H7 (cell line): ENCODE data around the gene KIFAP3. TPM values are rescaled to one million over a fixed set of nuclear protein-coding genes. Genes with fewer than 3 reads are reported as not detected.
"Not testable (repeated sequence)": the region's sequence is repeated elsewhere in the genome, so short reads cannot be mapped to it uniquely, and the experiment has no call there.

ENCODE experiments used
- DNase-seq: peaks from one replicate; pipeline ENCODE4 v3.0.0; 2012
- H3K27me3 ChIP-seq: 2 replicates; pipeline ENCODE4 v1.6.0; 2011; ENCODE audit warnings: mild to moderate bottlenecking, low read length; ENCODE audit not compliant: control insufficient read depth, insufficient read depth
- H3K36me3 ChIP-seq: replicated peaks from 2 replicates; pipeline ENCODE4 v1.5.1; 2011; ENCODE audit warnings: low read length; ENCODE audit not compliant: control insufficient read depth, insufficient read depth
- H3K4me3 ChIP-seq: 2 replicates; pipeline ENCODE4 v1.5.1; 2011; ENCODE audit warnings: low read depth, mild to moderate bottlenecking, control low read depth, low read length, moderate library complexity; ENCODE audit not compliant: insufficient read depth
- total RNA-seq: library from RNA; depleted of rRNA; stranded (reverse); fragments of >200 nt; shearing (Covaris generic); gene quantifications from 2 replicates; pipeline ENCODE4 v1.2.3, GENCODE V29; 2014

The KIFAP3 gene
- total RNA-seq, 1 experiment from 2014 or later = 8.1 TPM

- Histone ChIP-seq H3K4me3 (no peak overlapping the region), H3K36me3 (no peaks in the 10 kb centered on the region), H3K27me3 (no peaks in the 10 kb centered on the region)
- DNase-seq = no peak
These were observed 41.8 kb downstream of the KIFAP3 start for GRCh38 chr1:170032531-170033280.

DNA sequence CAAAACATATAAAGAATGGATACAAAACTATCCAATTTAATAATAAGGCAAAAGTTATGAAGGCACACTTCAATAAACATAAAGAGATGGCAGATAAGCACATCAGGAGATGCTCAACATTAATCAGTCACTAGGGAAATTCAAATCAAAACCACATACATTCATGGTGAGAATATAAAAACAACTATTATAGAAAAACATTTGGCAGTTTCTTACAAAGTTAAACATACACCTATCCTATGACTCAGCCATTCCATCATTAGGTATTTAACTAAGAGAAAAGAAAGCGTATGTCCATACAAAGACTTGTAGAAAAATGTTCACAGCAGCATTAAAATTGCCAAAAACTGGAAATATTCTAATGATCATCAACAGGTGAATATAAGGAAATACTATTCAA lies 44.3 kb downstream of the KIFAP3 start:
- DNase-seq = no peak
- Histone ChIP-seq H3K36me3 (no peaks in the 10 kb centered on the region), H3K27me3 (no peaks in the 10 kb centered on the region), H3K4me3 (no peak overlapping the region)

GRCh38 chr1:170027760-170028159 lies 46.7 kb downstream of the KIFAP3 start:
- H3K4me3 ChIP-seq = no peak overlapping the region
- H3K36me3 ChIP-seq = no peaks in the 10 kb centered on the region
- DNase-seq = no peak
- H3K27me3 ChIP-seq = no peaks in the 10 kb centered on the region

GRCh38 chr1:170020859-170021258 lies 53.6 kb downstream of the KIFAP3 start:
- no peaks in the 10 kb centered on the region for H3K27me3 ChIP-seq
- H3K4me3 ChIP-seq = no peak overlapping the region
- H3K36me3 ChIP-seq = no peaks in the 10 kb centered on the region
- no peak for DNase-seq

DNA sequence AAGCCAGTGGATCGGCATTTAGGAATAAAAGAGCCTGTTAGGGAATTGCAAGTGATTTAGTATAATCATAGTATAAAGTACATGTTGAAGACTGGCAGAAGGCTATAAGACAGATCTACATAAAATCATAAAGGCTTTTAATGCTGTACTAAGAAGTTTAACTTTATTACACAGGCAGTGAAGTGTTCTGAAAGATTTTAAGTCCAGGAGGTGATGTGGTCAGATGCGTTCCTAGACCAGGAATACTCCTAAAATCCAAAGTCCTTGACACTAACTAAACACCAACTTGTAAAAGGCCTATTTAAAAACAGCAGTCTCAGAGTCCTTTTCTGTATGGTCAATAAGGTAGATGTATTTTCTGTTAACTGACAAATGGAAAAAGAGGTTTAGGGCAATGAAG lies 57.0 kb downstream of the KIFAP3 start:
- Histone ChIP-seq H3K4me3 (no peak overlapping the region), H3K27me3 (no peaks in the 10 kb centered on the region), H3K36me3 (no peaks in the 10 kb centered on the region)
- no peak for DNase-seq

- no peaks in the 10 kb centered on the region for H3K36me3 ChIP-seq
- DNase-seq = no peak
- H3K27me3 ChIP-seq = no peaks in the 10 kb centered on the region
- no peak overlapping the region for H3K4me3 ChIP-seq
These were observed 61.6 kb downstream of the KIFAP3 start for GRCh38 chr1:170012920-170013319.

DNA sequence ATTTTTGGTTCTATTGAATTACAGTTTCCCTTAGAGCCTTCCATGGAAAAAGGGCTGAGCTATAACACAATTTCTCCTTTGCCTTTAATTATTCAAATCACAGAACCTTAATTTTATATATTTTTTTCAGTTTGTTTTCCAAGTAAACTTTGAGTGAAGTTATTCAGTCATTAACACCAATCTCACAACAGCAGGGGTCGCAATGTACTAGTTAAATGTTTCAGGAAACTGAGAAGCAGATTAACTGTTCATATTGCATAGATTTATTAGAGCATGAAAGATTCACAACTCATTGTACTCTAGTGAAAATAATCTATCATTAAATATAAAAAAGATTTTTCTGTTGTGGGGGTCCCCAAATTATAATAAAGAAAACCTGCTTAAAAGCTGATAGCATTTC lies 64.1 kb downstream of the KIFAP3 start:
- no peak overlapping the region for H3K4me3 ChIP-seq
- no peaks in the 10 kb centered on the region for H3K36me3 ChIP-seq
- DNase-seq = peak; percentile 1
- H3K27me3 ChIP-seq = no peaks in the 10 kb centered on the region

- H3K4me3 ChIP-seq = no peak overlapping the region
- H3K36me3 ChIP-seq = no peaks in the 10 kb centered on the region
- H3K27me3 ChIP-seq = no peaks in the 10 kb centered on the region
- no peak for DNase-seq
These were observed 64.9 kb downstream of the KIFAP3 start for GRCh38 chr1:170009551-170009950.

GRCh38 chr1:170008745-170009144 lies 65.8 kb downstream of the KIFAP3 start:
- H3K27me3 ChIP-seq, H3K36me3 ChIP-seq, H3K4me3 ChIP-seq, DNase-seq: not testable (repeated sequence)

DNA sequence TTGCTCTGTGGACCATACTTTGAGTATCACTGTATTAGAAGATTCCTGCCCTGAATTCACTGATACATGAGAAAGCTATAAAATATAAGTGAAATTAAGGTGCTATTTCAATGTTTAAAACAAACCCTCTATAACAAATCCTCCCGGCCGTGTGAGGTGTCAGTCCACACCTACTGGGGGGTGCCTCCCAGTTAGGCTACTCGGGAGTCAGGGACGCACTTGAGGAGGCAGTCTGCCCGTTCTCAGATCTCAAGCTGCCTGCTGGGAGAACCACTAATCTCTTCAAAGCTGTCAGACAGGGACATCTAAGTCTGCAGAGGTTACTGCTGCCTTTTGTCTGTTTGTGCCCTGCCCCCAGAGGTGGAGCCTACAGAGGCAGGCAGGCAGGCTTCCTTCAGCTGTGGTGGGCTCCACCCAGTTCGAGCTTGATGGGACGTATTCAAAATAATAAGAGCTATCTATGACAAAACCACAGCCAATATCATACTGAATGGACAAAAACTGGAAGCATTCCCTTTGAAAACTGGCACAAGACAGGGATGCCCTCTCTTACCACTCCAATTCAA lies 71.1 kb downstream of the KIFAP3 start:
- H3K27me3 ChIP-seq, DNase-seq, H3K36me3 ChIP-seq, H3K4me3 ChIP-seq: not testable (repeated sequence)

DNA sequence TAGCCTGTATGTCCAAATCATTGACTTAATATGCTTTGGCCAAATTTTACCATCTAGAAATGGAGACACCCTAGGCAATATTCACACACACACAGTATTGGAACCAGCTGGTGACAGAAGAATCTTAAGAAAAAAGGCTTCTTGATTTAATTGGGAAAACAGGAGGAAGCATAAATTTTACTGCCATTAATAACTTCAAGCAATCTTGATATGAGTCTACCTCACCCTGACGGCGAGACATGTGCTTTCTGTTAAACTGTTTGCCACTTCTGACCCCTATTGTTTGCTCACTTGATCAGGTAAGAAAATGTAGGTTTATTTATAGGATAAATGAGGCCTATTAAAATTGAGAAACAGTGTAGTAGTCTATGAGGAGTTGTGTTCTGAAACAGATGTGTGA lies 73.2 kb downstream of the KIFAP3 start:
- DNase-seq = no peak
- H3K4me3 ChIP-seq = no peak overlapping the region
- H3K27me3 ChIP-seq = no peaks in the 10 kb centered on the region; the same call in 1 of the 2 replicates
- no peaks in the 10 kb centered on the region for H3K36me3 ChIP-seq

DNA sequence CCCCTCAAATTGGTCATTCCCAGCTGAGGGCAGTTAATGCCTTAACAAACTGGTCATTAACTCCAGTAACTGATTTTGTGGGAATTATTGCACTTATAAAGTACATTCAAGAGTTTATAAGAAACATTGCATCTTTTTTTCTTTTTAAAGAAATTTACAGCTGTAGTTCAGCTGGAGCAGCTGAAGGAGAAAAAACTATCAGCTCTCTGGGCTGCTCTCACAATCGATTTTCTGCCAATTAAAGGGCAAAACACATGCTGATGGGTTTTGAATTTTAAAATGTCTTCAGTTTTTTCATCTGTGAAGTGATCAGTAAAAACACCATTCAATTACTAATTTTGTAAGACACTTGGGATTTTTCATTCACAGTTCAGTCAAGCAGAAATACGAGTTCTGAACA lies 74.7 kb downstream of the KIFAP3 start:
- Histone ChIP-seq H3K36me3 (no peaks in the 10 kb centered on the region), H3K27me3 (no peaks in the 10 kb centered on the region; the same call in 1 of the 2 replicates), H3K4me3 (no peak overlapping the region)
- no peak for DNase-seq

DNA sequence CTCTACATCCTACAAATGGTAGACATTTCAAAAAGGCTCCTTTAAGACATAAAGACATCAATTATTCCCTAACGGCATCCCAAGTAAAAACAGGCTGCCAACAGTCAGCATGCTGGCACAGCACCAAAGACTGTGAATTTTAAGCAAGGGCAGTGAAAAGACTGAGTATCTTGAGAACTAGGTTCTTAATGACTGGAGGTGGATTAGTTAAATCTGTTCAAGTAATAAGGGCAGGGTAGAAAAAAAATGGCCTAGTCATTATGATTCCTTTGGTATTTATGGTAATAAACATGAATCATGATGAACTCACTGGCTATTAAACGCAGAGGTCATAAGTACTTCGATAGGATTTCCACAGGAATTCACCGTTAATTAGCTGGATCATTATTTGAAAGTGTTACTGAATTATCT lies 75.2 kb downstream of the KIFAP3 start:
- Histone ChIP-seq H3K27me3 (no peaks in the 10 kb centered on the region; the same call in 1 of the 2 replicates), H3K36me3 (no peaks in the 10 kb centered on the region), H3K4me3 (no peak overlapping the region)
- DNase-seq = no peak

- DNase-seq = no peak
- H3K4me3 ChIP-seq = no peak overlapping the region
- no peaks in the 10 kb centered on the region; the same call in 1 of the 2 replicates for H3K27me3 ChIP-seq
- no peaks in the 10 kb centered on the region for H3K36me3 ChIP-seq
These were observed 78.5 kb downstream of the KIFAP3 start for GRCh38 chr1:169995993-169996392.

DNA sequence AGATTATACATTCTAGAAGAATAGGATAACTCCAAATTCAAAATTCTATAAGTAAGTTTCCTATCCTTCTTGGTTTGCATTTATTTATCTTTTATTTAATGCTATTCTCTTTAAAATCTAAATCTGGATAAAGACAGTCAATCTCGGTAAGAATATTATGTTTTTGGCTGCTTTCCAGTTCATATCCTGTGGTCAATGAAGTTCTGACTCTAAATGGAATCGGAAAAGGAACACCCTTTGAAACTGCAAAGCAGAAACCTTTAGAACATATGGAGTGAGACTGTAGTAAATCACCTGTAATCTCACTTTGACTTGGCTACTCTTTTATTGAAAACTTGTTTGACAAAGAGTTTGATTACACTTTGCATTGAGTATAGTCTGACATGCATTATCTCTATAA lies 85.2 kb downstream of the KIFAP3 start:
- Histone ChIP-seq H3K36me3 (no peaks in the 10 kb centered on the region), H3K27me3 (no peaks in the 10 kb centered on the region), H3K4me3 (no peak overlapping the region)
- no peak for DNase-seq
